A673 (cell line): Measurements from ENCODE around the gene ABCA10.

Source experiments
- EZH2 ChIP-seq: fragments of 200-600 bp; sonication (generic); IDR thresholded peaks from 2 replicates; pipeline ENCODE4 v1.6.1; 2017; ENCODE audit warnings: borderline replicate concordance, low read depth, mild to moderate bottlenecking, mixed read lengths, antibody characterized with exemption, low read length; ENCODE audit not compliant: poor library complexity, severe bottlenecking
- TF ChIP-seq, protein P1 (sequence below): fragments of 300-800, 200-600 bp; sonication (generic); conservative IDR thresholded peaks from 2 replicates; pipeline ENCODE4 v1.5.1; 2017; ENCODE audit warnings: low read depth, mild to moderate bottlenecking, antibody characterized with exemption, low read length, moderate library complexity, mixed read lengths

DNA sequence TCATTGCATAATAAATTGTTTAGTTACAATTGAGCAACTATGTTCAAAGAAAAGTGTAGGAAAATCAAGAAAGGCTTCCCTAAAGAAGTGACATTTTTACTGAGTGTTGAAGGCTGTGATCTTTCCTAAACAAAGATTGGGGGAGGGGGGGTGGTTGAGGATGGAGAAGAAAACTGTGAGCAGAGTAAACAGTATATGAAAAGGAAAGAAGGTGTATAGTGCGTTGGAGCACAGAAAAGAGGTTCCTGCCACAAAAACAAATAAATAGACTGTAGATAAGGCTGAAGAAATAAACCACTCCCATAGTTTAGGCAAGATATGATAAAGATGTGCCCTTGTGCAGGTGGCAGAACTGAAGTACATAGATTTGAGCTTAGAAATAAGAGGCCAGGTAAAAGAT is 8.5 kb downstream of the ABCA10 start:
- TF ChIP-seq, protein P1, sequence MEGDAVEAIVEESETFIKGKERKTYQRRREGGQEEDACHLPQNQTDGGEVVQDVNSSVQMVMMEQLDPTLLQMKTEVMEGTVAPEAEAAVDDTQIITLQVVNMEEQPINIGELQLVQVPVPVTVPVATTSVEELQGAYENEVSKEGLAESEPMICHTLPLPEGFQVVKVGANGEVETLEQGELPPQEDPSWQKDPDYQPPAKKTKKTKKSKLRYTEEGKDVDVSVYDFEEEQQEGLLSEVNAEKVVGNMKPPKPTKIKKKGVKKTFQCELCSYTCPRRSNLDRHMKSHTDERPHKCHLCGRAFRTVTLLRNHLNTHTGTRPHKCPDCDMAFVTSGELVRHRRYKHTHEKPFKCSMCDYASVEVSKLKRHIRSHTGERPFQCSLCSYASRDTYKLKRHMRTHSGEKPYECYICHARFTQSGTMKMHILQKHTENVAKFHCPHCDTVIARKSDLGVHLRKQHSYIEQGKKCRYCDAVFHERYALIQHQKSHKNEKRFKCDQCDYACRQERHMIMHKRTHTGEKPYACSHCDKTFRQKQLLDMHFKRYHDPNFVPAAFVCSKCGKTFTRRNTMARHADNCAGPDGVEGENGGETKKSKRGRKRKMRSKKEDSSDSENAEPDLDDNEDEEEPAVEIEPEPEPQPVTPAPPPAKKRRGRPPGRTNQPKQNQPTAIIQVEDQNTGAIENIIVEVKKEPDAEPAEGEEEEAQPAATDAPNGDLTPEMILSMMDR: no peak
- no peak for TF ChIP-seq EZH2
